Heart left ventricle (tissue), 16 donors: ENCODE measurements around the gene GAL3ST2. TPM values are rescaled to one million over a fixed set of nuclear protein-coding genes. Genes with fewer than 3 reads are reported as not detected.

ENCODE experiments used
- ATAC-seq, 4 donors: fragments of 200-7000 bp; cut with Tn5 transposase; one replicate each; pipeline ENCODE4 v1.9.1; 2020 to 2022; ENCODE audit warnings: moderate library complexity in 4 of 4, mild to moderate bottlenecking in 3 of 4, moderate number of reproducible peaks in 1 of 4
- DNase-seq, 5 donors: peaks; one replicate each; pipeline ENCODE4 v3.0.0-alpha.2; 2020
- H3K27ac ChIP-seq, 12 donors: fragments of 200-600 bp; sonication (generic) in 4 of 12; one replicate each; pipeline versions ENCODE4 v1.5.0 to v1.8.0; 2016 to 2022; ENCODE audit warnings: mild to moderate bottlenecking in 2 of 12
- H3K27me3 ChIP-seq, 9 donors: fragments of 200-600 bp; sonication (generic) in 2 of 9; one replicate each; pipeline versions ENCODE4 v1.5.1 to v1.8.0; 2016 to 2022; ENCODE audit warnings: mild to moderate bottlenecking in 3 of 9
- H3K36me3 ChIP-seq, 9 donors: fragments of 200-600 bp; sonication (generic) in 2 of 9; one replicate each; pipeline versions ENCODE4 v1.5.0 to v1.8.0; 2018 to 2022; ENCODE audit warnings: mild to moderate bottlenecking in 2 of 9
- H3K4me1 ChIP-seq, 12 donors: fragments of 200-600 bp; sonication (generic) in 4 of 12; one replicate each; pipeline versions ENCODE4 v1.5.0 to v1.8.0; 2016 to 2022; ENCODE audit warnings: mild to moderate bottlenecking in 3 of 12
- H3K4me3 ChIP-seq, 12 donors: fragments of 200-600 bp; sonication (generic) in 4 of 12; one replicate each; pipeline versions ENCODE4 v1.5.0 to v1.8.0; 2017 to 2022; ENCODE audit warnings: mild to moderate bottlenecking in 9 of 12, moderate library complexity in 4 of 12
- H3K9me3 ChIP-seq, 12 donors: fragments of 200-600 bp; sonication (generic) in 4 of 12; one replicate each; pipeline versions ENCODE4 v1.5.0 to v1.8.0; 2016 to 2022; ENCODE audit warnings: mild to moderate bottlenecking in 1 of 12
- POLR2A ChIP-seq, 2 donors: fragments of 450-650 bp; IDR thresholded peaks; one replicate each; pipeline ENCODE4 v1.6.1; 2017; ENCODE audit warnings: antibody characterized with exemption in 2 of 2, mild to moderate bottlenecking in 2 of 2, moderate library complexity in 2 of 2
- WGBS, 4 donors: extraction: QIAGEN DNeasy Blood & Tissue Kit in 2 of 4; methylation state at CpG; one replicate each; pipeline versions ENCODE4 v1.1.5 to v1.1.7; 2013 to 2018; 5-methylcytosine and 5-hydroxymethylcytosine counted together
- intact Hi-C, 10 donors: fragments of 100-400 bp; cut with DNase I; formaldehyde crosslinking; loops; one replicate each; pipeline versions ENCODE4 v1.11.1 to v1.14.2; 2022
- long read RNA-seq, 3 donors: library from polyadenylated mRNA; unstranded; transcript quantifications; one replicate each; pipeline ENCODE4 v2.0.0, GENCODE V29; 2020 to 2021
- polyA plus RNA-seq, 2 donors: library from polyadenylated mRNA; stranded (reverse); fragments of 200-250 nt; gene quantifications; one replicate each; pipeline ENCODE4 v1.2.3, GENCODE V29; 2013
- total RNA-seq, 9 donors: library from RNA; depleted of rRNA in 2 of 9; stranded (reverse); fragments of >200 nt in 2 of 9; fragmentation: NEBNext Ultra II Directional in 3 of 9; extraction: Animal tissue kit (Norgen Biotek cat#: 25700) in 3 of 9; gene quantifications; one replicate each; pipeline versions ENCODE4 v1.1.0 to v1.2.4, GENCODE V29; 2016 to 2023
- TF ChIP-seq, protein P1 (sequence below), 12 donors: fragments of 200-600 bp; sonication (generic) in 4 of 12; IDR thresholded peaks; one replicate each; pipeline versions ENCODE4 v1.5.0 to v1.8.0; 2018 to 2022; ENCODE audit warnings: antibody characterized with exemption in 12 of 12, mild to moderate bottlenecking in 5 of 12
- donor health status: ischemic (EF 13 %, LVEDD 7.1; RV severe dilation, severe dysfunction).
- donor health status: healthy with polysubstance abuse.
- donor health status: DM: no; HTN: yes; CAD: no.
- donor health status: DM: no; HTN: no; CAD: no.
- donor health status: ischemic (EF 25% LVEDD 6.9; RV normal size, moderate dysfunction).
- donor health status: ischemic (EF 25% LVEDD 5.7; RV mildly dilated, moderate dysfunction).
- donor health status: healthy.
- donor health status: DM: yes; HTN: yes; CAD: no.
- donor health status: ischemic (EF 35%, LVEDD 5.7; RV mildly dilated, moderate dysfunction).
- donor health status: nonischemic (EF 11% LVEDD 7.7; RV severe dilation, severe dysfunction).
- donor health status: DM: yes; HTN: yes; CAD: no.
- donor health status: PGD.
- donor health status: ischemic (EF 29% LVEDD 5.4; RV normal size, mild dysfunction).
- donor health status: nonischemic (EF 23%, LVEDD 6.1; RV moderate dilation, normal function).

GAL3ST2 gene
- total RNA-seq (1 to 10 TPM in 1 of 9 donors, under 1 TPM in 1, not detected in 7; 0.21 to 1.7 TPM), polyA plus RNA-seq (not detected)
- long read RNA-seq, donor 1 = 0 reads
- long read RNA-seq, donor 2 = 0 reads
- long read RNA-seq, donor 3 = 0 reads

DNA sequence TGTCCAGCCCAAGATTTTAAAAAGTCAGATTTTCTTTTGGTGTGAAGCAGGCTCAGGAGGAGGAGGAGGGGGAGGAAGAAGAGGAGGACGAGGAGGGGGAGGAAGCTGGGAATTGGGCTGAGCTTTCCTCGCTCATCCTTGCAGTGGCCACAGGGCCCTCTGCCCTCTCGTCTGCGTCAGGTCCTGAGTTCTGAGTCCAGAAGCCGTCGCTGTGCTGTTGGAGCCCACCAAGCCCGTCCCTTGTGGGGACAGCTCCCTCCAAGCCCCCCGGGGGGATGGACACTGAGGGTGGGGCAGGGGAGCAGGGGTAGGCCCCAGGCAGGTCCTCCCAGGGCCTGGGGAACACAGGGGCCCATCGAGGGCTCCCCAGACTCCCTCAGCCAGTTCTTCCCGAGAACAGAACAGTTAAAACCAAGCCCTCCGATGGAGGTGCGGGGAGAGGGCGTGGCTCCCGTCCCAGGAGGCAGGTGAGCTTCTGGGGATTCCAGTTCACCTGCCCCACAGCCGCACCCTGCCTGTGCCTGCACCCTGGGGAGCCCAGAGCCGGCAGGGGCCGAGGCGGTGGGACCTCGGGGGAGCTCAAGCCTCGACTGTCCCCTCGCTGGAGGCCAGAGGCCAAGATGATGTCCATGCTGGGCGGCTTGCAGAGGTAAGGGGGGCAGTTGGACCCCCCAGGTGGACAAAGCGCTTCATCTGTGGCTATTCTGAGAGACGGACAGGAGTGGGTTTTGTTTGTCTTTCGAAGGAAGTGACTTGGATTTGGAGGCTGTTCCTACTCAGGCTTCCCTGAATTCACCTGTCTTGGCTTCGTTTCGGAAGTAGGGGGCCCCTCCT lies at the start of gene GAL3ST2:
GAL3ST2 (plus strand) TSS at position 487 of the 834 bp plus-strand sequence; CDS start at position 621, 134 bp downstream.
- peaks cover 0 to 12% (median 0%) of the 10 kb centered on the region in 12 donors for H3K9me3 ChIP-seq
- H3K27ac ChIP-seq = no peak within 1 kb of the TSS
- 75 to 83% (median 81%) methylated on average over 20 to 27 of the region's 27 CpGs for WGBS, 4 donors
- no peak within 1 kb of the TSS for H3K4me3 ChIP-seq
- DNase-seq (no peak), ATAC-seq (no peak)
- peaks cover 0 to 57% (median 17%) of the 10 kb centered on the region in 9 donors for H3K27me3 ChIP-seq
- TF ChIP-seq, protein P1, sequence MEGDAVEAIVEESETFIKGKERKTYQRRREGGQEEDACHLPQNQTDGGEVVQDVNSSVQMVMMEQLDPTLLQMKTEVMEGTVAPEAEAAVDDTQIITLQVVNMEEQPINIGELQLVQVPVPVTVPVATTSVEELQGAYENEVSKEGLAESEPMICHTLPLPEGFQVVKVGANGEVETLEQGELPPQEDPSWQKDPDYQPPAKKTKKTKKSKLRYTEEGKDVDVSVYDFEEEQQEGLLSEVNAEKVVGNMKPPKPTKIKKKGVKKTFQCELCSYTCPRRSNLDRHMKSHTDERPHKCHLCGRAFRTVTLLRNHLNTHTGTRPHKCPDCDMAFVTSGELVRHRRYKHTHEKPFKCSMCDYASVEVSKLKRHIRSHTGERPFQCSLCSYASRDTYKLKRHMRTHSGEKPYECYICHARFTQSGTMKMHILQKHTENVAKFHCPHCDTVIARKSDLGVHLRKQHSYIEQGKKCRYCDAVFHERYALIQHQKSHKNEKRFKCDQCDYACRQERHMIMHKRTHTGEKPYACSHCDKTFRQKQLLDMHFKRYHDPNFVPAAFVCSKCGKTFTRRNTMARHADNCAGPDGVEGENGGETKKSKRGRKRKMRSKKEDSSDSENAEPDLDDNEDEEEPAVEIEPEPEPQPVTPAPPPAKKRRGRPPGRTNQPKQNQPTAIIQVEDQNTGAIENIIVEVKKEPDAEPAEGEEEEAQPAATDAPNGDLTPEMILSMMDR (IDR thresholded peaks at IDR 0.05) = no peak
- TF ChIP-seq POLR2A (IDR thresholded peaks at IDR 0.05) = no peak
- H3K4me1 ChIP-seq = peaks cover 0 to 2% (median 0%) of the 10 kb centered on the region in 12 donors
- H3K36me3 ChIP-seq = no peaks in the 10 kb centered on the region
- intact Hi-C loops = no loop called here

DNA sequence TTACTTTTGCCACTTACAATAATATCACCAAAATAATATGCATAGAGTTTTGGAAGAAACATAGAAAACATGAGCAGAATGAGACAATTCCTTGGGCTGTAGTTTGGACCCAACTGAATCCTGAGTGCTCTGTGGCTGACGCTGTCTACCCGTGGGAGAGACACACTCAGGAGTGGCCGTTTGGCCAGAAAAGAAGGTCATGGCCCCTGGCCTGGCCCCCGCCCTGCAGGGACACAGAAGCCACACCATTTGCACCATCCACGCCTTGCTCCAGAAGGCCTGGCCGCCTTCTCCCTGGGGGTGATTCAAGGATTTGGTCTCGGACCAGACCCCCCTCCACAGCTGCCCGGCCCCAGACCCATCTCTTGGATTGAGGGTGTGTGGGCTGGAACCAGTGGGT lies 48.6 kb upstream of the GAL3ST2 start:
- peaks cover 0 to 32% (median 11%) of the 10 kb centered on the region in 9 donors for H3K36me3 ChIP-seq
- DNase-seq (peak in 1 of 5 donors; percentile 60), ATAC-seq (peak in 3 of 4 donors; percentile 36 to 59 (median 46))
- peak overlapping the region in 10 of 12 donors; percentile 16 to 88 (median 67) for H3K27ac ChIP-seq
- TF ChIP-seq, protein P1 (IDR thresholded peaks at IDR 0.05) = no peak
- no peak for TF ChIP-seq POLR2A (IDR thresholded peaks at IDR 0.05)
- H3K27me3 ChIP-seq = no peaks in the 10 kb centered on the region
- WGBS, 4 donors = 75 to 83% (median 78%) methylated on average over 5 to 8 of the region's 8 CpGs
- peaks cover 0 to 19% (median 3%) of the 10 kb centered on the region in 12 donors for H3K4me1 ChIP-seq
- peaks cover 0 to 3% (median 0%) of the 10 kb centered on the region in 12 donors for H3K9me3 ChIP-seq
- H3K4me3 ChIP-seq = no peak overlapping the region
- intact Hi-C loops = loop anchor here in 3 of 10 donors (5.0 kb wide), 1 partner anchor 149 kb away; no protein-coding TSS in a partner anchor

DNA sequence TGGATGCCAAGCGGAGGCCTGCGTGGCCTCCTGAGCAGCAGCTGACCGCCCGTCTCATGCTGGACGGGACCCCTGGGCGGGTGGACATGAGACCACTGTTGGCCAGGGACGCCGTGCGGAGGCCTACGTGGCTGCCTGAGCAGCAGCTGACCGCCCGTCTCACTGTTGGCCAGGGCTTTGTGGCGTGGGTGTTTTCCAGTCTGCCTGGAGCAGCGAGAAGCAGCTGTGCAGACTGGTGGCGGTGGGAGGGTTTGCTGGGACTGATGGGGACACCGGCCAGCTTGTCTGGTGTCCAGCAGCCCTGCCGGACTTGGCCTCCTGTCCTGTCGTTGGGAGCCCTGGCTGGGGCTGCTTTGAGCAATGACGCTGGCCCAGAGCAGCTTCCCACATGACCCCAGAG lies 48.0 kb upstream of the GAL3ST2 start:
- TF ChIP-seq, protein P1 (IDR thresholded peaks at IDR 0.05) = no peak
- no peak for TF ChIP-seq POLR2A (IDR thresholded peaks at IDR 0.05)
- H3K27ac ChIP-seq = peak overlapping the region in 11 of 12 donors; percentile 16 to 88 (median 64)
- H3K36me3 ChIP-seq = peaks cover 0 to 26% (median 7%) of the 10 kb centered on the region in 9 donors
- no peaks in the 10 kb centered on the region for H3K27me3 ChIP-seq
- DNase-seq = peak; percentile 76 to 86 (median 84)
- WGBS, 4 donors = 66 to 86% (median 80%) methylated on average over 17 to 19 of the region's 19 CpGs
- ATAC-seq = peak; percentile 48 to 90 (median 84)
- H3K4me1 ChIP-seq = peaks cover 0 to 19% (median 3%) of the 10 kb centered on the region in 12 donors
- H3K9me3 ChIP-seq = no peaks in the 10 kb centered on the region
- H3K4me3 ChIP-seq = no peak overlapping the region
- intact Hi-C loops = loop anchor here in 3 of 10 donors (5.0 kb wide), 1 partner anchor 149 kb away; no protein-coding TSS in a partner anchor

DNA sequence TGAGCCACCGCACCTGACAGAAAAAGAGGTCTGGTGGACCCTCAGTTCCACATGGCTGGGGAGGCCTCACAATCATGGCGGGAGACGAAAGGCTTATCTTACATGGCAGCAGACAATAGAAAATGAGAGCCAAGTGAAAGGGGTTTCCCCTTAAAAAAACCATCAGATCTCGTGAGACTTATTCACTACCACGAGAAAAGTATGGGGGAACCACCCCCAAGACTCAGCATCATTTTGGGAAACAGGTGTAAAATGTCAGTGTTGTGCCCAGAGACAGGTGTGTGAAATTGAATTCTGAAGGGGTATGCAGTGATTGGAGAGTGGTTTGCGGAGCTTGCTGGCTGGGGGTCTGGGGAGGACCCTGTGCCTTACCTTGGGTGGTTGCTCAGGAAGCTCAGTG lies 46.8 kb upstream of the GAL3ST2 start:
- H3K4me3 ChIP-seq = no peak overlapping the region
- no peaks in the 10 kb centered on the region for H3K9me3 ChIP-seq
- H3K27me3 ChIP-seq = no peaks in the 10 kb centered on the region
- intact Hi-C loops = loop anchor here in 8 of 10 donors (5.0 to 10.0 kb wide), 6 partner anchors 132 to 878 kb away; partner anchors contain the start of gene STK25 (in 1 of the 8)
- TF ChIP-seq, protein P1 (IDR thresholded peaks at IDR 0.05) = no peak
- DNase-seq (no peak), ATAC-seq (no peak)
- peaks cover 0 to 25% (median 7%) of the 10 kb centered on the region in 12 donors for H3K4me1 ChIP-seq
- no peak overlapping the region for H3K27ac ChIP-seq
- WGBS, 4 donors = 88 to 94% (median 90%) methylated on average over 6 of the region's 6 CpGs
- H3K36me3 ChIP-seq = peaks cover 0 to 15% (median 0%) of the 10 kb centered on the region in 9 donors
